Hepatocyte (in vitro differentiated cells): Measurements from ENCODE around the gene GPC3.

Experiments
- EZH2 ChIP-seq: fragments of 200-600 bp; sonication (generic); IDR thresholded peaks from 2 replicates; pipeline ENCODE4 v1.6.1; 2016; ENCODE audit warnings: antibody characterized with exemption, mild to moderate bottlenecking, borderline replicate concordance
- EZH2phosphoT487 ChIP-seq: fragments of 200-600 bp; sonication (generic); IDR thresholded peaks from one replicate; pipeline ENCODE4 v1.6.1; 2018; ENCODE audit warnings: antibody characterized with exemption, mild to moderate bottlenecking, low read depth, moderate library complexity; ENCODE audit not compliant: unreplicated experiment, severe bottlenecking
- TF ChIP-seq, protein P1 (sequence below): fragments of 200-600 bp; sonication (generic); IDR thresholded peaks from 2 replicates; pipeline ENCODE4 v1.5.1; 2016; ENCODE audit warnings: antibody characterized with exemption, mild to moderate bottlenecking; ENCODE audit not compliant: poor library complexity

DNA sequence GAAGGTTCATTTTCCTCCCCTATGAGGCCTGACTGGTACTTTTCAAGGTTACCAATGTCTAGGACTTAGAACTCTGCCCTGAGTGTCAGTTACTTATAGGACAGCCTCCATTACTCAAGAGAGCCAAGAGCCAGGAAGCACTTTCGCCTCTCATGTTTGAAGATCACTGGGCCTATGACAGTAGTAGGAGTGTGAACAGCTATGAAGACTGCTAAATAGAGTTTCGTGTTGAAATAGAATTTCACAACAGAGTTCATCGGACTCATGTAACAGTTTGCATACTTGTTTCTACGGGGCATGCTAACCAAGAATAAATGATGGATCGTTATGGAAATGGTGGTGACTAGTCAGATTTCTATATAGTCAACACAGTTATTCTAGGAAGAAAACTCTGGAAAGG is 472.3 kb downstream of the GPC3 start:
- TF ChIP-seq, protein P1, sequence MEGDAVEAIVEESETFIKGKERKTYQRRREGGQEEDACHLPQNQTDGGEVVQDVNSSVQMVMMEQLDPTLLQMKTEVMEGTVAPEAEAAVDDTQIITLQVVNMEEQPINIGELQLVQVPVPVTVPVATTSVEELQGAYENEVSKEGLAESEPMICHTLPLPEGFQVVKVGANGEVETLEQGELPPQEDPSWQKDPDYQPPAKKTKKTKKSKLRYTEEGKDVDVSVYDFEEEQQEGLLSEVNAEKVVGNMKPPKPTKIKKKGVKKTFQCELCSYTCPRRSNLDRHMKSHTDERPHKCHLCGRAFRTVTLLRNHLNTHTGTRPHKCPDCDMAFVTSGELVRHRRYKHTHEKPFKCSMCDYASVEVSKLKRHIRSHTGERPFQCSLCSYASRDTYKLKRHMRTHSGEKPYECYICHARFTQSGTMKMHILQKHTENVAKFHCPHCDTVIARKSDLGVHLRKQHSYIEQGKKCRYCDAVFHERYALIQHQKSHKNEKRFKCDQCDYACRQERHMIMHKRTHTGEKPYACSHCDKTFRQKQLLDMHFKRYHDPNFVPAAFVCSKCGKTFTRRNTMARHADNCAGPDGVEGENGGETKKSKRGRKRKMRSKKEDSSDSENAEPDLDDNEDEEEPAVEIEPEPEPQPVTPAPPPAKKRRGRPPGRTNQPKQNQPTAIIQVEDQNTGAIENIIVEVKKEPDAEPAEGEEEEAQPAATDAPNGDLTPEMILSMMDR: no peak
- no peak for TF ChIP-seq EZH2
- TF ChIP-seq EZH2phosphoT487: no peak
